MM.1S (cell line): ENCODE measurements around the gene CEP70.

Source experiments
- DNase-seq: peaks from one replicate; pipeline ENCODE4 v3.0.0-alpha.2; 2015
- H2AFZ ChIP-seq: fragments of 300-600 bp; sonication (generic); 2 replicates; pipeline ENCODE4 v1.6.0; 2016; ENCODE audit warnings: antibody characterized with exemption, low read length
- H3F3A ChIP-seq: fragments of 300-600 bp; sonication (generic); 2 replicates; pipeline ENCODE4 v1.6.1; 2016; ENCODE audit warnings: mild to moderate bottlenecking, antibody characterized with exemption, low read length, moderate library complexity, mixed read lengths; ENCODE audit not compliant: insufficient read depth
- H3K27ac ChIP-seq: fragments of 300-600 bp; sonication (generic); 2 replicates; pipeline ENCODE4 v1.5.1; 2016; ENCODE audit warnings: mild to moderate bottlenecking, low read length
- H3K27me3 ChIP-seq: fragments of 300-600 bp; sonication (generic); replicated peaks from 2 replicates; pipeline ENCODE4 v1.6.0; 2016; ENCODE audit warnings: low read length; ENCODE audit not compliant: insufficient read depth
- H3K36me3 ChIP-seq: fragments of 300-600 bp; sonication (generic); replicated peaks from 2 replicates; pipeline ENCODE4 v1.6.1; 2016; ENCODE audit warnings: mild to moderate bottlenecking, low read length, mixed read lengths; ENCODE audit not compliant: insufficient read depth
- H3K4me1 ChIP-seq: fragments of 300-600 bp; sonication (generic); 2 replicates; pipeline ENCODE4 v1.6.1; 2016; ENCODE audit warnings: low read length, mixed read lengths
- H3K4me2 ChIP-seq: fragments of 300-600 bp; sonication (generic); 2 replicates; pipeline ENCODE4 v1.6.0; 2016; ENCODE audit warnings: low read depth, low read length
- H3K4me3 ChIP-seq: fragments of 300-600 bp; sonication (generic); 2 replicates; pipeline ENCODE4 v1.5.1; 2016; ENCODE audit warnings: low read length, mixed read lengths
- H3K79me2 ChIP-seq: fragments of 300-600 bp; sonication (generic); 2 replicates; pipeline ENCODE4 v1.6.1; 2016; ENCODE audit warnings: mixed run types, low read length, mixed read lengths
- H3K9ac ChIP-seq: fragments of 300-600 bp; sonication (generic); 2 replicates; pipeline ENCODE4 v1.6.1; 2016; ENCODE audit warnings: low read length, mixed read lengths
- H3K9me2 ChIP-seq: fragments of 300-600 bp; sonication (generic); replicated peaks from 2 replicates; pipeline ENCODE4 v1.6.1; 2016; ENCODE audit warnings: mild to moderate bottlenecking, low read length, mixed read lengths; ENCODE audit not compliant: insufficient read depth
- H3K9me3 ChIP-seq: fragments of 300-600 bp; sonication (generic); replicated peaks from 2 replicates; pipeline ENCODE4 v1.6.1; 2016; ENCODE audit warnings: mild to moderate bottlenecking, low read length, mixed read lengths; ENCODE audit not compliant: insufficient read depth
- H4K20me1 ChIP-seq: fragments of 300-600 bp; sonication (generic); 2 replicates; pipeline ENCODE4 v1.6.1; 2016; ENCODE audit warnings: mild to moderate bottlenecking, low read length, moderate library complexity, mixed read lengths; ENCODE audit not compliant: insufficient read depth
- EZH2 ChIP-seq: fragments of 300-600 bp; sonication (generic); optimal IDR thresholded peaks from 2 replicates; pipeline ENCODE3; 2017; ENCODE audit warnings: low read depth, mild to moderate bottlenecking, antibody characterized with exemption, low read length, mixed read lengths
- EZH2phosphoT487 ChIP-seq: fragments of 300-600 bp; sonication (generic); IDR thresholded peaks from 2 replicates; pipeline ENCODE4 v1.6.1; 2018; ENCODE audit warnings: antibody characterized with exemption, low read length
- TF ChIP-seq, protein P1 (sequence below): fragments of 300-600 bp; sonication (generic); IDR thresholded peaks from 2 replicates; pipeline ENCODE4 v1.5.1; 2016; ENCODE audit warnings: antibody characterized with exemption, low read length, mixed read lengths

Gene CEP70

DNA sequence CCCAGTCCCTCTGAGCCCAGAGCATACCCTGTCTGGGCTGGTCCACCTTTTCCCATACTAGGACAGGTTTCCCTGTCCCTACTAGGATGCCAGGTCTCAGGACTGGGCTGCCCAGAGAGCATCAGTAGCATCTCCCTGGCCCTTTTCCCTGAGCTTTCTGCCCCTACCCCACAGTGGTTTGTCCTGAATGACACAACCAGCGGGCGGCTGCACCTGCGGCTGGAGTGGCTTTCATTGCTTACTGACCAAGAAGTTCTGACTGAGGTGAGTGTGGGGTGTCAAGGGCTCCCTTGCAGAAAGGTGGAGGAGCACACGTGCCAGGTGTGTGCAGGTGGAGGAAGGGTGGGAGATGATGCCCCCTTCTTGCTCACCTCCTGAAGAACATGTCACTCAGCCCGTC lies 126.1 kb downstream of the CEP70 start:
- Histone ChIP-seq H3K4me2 (no peak overlapping the region), H3K9me2 (no peaks in the 10 kb centered on the region), H3F3A (no peaks in the 10 kb centered on the region), H3K79me2 (no peaks in the 10 kb centered on the region), H3K4me3 (no peak overlapping the region), H3K27me3 (no peaks in the 10 kb centered on the region), H3K4me1 (no peaks in the 10 kb centered on the region), H2AFZ (no peak overlapping the region), H3K36me3 (no peaks in the 10 kb centered on the region), H3K9ac (no peak overlapping the region), H3K27ac (no peak overlapping the region), H3K9me3 (no peaks in the 10 kb centered on the region), H4K20me1 (no peaks in the 10 kb centered on the region)
- no peak for DNase-seq
- no peak for TF ChIP-seq EZH2
- TF ChIP-seq EZH2phosphoT487, result no peak
- TF ChIP-seq, protein P1, sequence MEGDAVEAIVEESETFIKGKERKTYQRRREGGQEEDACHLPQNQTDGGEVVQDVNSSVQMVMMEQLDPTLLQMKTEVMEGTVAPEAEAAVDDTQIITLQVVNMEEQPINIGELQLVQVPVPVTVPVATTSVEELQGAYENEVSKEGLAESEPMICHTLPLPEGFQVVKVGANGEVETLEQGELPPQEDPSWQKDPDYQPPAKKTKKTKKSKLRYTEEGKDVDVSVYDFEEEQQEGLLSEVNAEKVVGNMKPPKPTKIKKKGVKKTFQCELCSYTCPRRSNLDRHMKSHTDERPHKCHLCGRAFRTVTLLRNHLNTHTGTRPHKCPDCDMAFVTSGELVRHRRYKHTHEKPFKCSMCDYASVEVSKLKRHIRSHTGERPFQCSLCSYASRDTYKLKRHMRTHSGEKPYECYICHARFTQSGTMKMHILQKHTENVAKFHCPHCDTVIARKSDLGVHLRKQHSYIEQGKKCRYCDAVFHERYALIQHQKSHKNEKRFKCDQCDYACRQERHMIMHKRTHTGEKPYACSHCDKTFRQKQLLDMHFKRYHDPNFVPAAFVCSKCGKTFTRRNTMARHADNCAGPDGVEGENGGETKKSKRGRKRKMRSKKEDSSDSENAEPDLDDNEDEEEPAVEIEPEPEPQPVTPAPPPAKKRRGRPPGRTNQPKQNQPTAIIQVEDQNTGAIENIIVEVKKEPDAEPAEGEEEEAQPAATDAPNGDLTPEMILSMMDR, result no peak

DNA sequence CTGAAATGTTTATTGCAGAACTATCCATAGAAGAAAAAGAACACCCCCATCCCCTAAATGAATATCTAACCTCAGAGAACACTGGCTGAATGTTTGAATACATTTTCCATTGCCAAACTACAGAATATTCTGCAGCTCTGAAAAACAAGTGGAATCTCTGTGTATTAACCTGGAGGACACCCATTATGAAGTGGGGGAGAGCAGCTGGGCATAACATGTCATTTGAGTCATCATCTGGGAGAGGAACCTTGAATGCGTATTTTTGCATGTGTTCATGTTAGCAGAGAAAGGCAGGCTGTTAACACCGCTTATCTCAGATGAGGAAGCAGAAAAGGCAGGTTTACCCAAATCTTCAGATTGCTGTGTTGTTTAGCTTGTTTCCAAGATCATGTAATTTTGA lies 128.1 kb downstream of the CEP70 start:
- TF ChIP-seq, protein P1, result no peak
- TF ChIP-seq EZH2, result no peak
- no peak for TF ChIP-seq EZH2phosphoT487
- H3K36me3 ChIP-seq, result no peaks in the 10 kb centered on the region
- no peak overlapping the region for H3K9ac ChIP-seq
- no peak overlapping the region for H2AFZ ChIP-seq
- no peak overlapping the region for H3K27ac ChIP-seq
- DNase-seq, result no peak
- H3K79me2 ChIP-seq, result no peaks in the 10 kb centered on the region
- H3K27me3 ChIP-seq, result no peaks in the 10 kb centered on the region
- no peaks in the 10 kb centered on the region for H3K4me1 ChIP-seq
- no peaks in the 10 kb centered on the region for H3K9me2 ChIP-seq
- no peak overlapping the region for H3K4me3 ChIP-seq
- H3K4me2 ChIP-seq, result no peak overlapping the region
- H3K9me3 ChIP-seq, result no peaks in the 10 kb centered on the region
- H4K20me1 ChIP-seq, result no peaks in the 10 kb centered on the region
- H3F3A ChIP-seq, result no peaks in the 10 kb centered on the region

DNA sequence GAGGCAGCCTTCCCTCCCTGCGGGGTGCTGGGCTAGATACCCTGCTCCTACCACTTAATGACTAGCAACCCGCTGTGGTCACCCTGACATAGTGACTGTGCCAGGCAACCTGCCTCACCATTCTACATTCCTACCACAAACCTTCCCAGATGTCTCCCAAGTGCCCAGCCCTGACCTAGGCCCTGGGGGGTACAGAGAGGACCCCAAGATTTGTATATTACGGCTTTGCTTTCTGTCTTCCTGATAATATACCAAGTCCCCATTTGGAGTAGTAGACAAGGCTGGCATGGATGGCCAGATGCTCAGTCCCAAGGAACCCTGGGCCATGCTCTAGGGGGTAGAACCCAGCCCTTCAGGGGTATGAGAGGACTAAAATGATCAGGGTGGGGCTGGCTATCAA lies 128.6 kb downstream of the CEP70 start:
- no peak for DNase-seq
- no peaks in the 10 kb centered on the region for H3K9me2 ChIP-seq
- H3K36me3 ChIP-seq, result no peaks in the 10 kb centered on the region

More for the DNA sequence above, 128.6 kb downstream of the CEP70 start:
- H3K4me1 ChIP-seq, result no peaks in the 10 kb centered on the region
- H4K20me1 ChIP-seq, result no peaks in the 10 kb centered on the region
- no peaks in the 10 kb centered on the region for H3K9me3 ChIP-seq
- no peaks in the 10 kb centered on the region for H3K79me2 ChIP-seq
- no peaks in the 10 kb centered on the region for H3K27me3 ChIP-seq
- no peak overlapping the region for H3K4me2 ChIP-seq
- no peak overlapping the region for H3K27ac ChIP-seq
- no peak overlapping the region for H3K4me3 ChIP-seq
- no peak overlapping the region for H2AFZ ChIP-seq
- H3K9ac ChIP-seq, result no peak overlapping the region
- TF ChIP-seq EZH2 (no peak), EZH2phosphoT487 (no peak)
- TF ChIP-seq, protein P1, result no peak
- H3F3A ChIP-seq, result no peaks in the 10 kb centered on the region
